Liver (tissue), 9 donors: Measurements from ENCODE around the gene BARX2. TPM values are rescaled to one million over a fixed set of nuclear protein-coding genes. Genes with fewer than 3 reads are reported as not detected.

ENCODE experiments used
- DNase-seq: peaks from one replicate; pipeline ENCODE4 v3.0.0-alpha.2; 2017; ENCODE audit warnings: low spot score
- H3K27ac ChIP-seq, 2 donors: one replicate each; pipeline ENCODE4 v1.7.0; 2013; ENCODE audit warnings: inconsistent platforms in 2 of 2, low read length in 2 of 2, control low read depth in 1 of 2, low read depth in 1 of 2, mild to moderate bottlenecking in 1 of 2
- H3K27me3 ChIP-seq, 4 donors: one replicate each; pipeline versions ENCODE4 v1.6.1 to v1.7.0; 2013; ENCODE audit warnings: low read length in 3 of 4, inconsistent platforms in 1 of 4, mild to moderate bottlenecking in 1 of 4, moderate library complexity in 1 of 4; ENCODE audit not compliant: control insufficient read depth in 4 of 4, insufficient read depth in 4 of 4
- H3K36me3 ChIP-seq, 4 donors: one replicate each; pipeline versions ENCODE4 v1.6.1 to v1.7.0; 2013; ENCODE audit warnings: low read length in 3 of 4, mild to moderate bottlenecking in 3 of 4, low read depth in 1 of 4, moderate library complexity in 1 of 4; ENCODE audit not compliant: control insufficient read depth in 4 of 4, insufficient read depth in 3 of 4
- H3K4me1 ChIP-seq, 4 donors: one replicate each; pipeline versions ENCODE4 v1.6.1 to v1.7.0; 2013; ENCODE audit warnings: low read length in 3 of 4, mild to moderate bottlenecking in 3 of 4, moderate library complexity in 1 of 4; ENCODE audit not compliant: control insufficient read depth in 4 of 4, insufficient read depth in 4 of 4
- H3K4me3 ChIP-seq, 3 donors: one replicate each; pipeline versions ENCODE4 v1.6.1 to v1.7.0; 2013; ENCODE audit warnings: low read length in 3 of 3, control low read depth in 1 of 3, low read depth in 1 of 3, mild to moderate bottlenecking in 1 of 3
- H3K9ac ChIP-seq, 2 donors: one replicate each; pipeline ENCODE4 v1.7.0; 2013; ENCODE audit warnings: low read length in 2 of 2, mild to moderate bottlenecking in 2 of 2, moderate library complexity in 2 of 2, control low read depth in 1 of 2, low read depth in 1 of 2
- H3K9me3 ChIP-seq, 4 donors: one replicate each; pipeline versions ENCODE4 v1.6.1 to v1.7.0; 2013; ENCODE audit warnings: low read length in 3 of 4; ENCODE audit not compliant: control insufficient read depth in 4 of 4
- EGR1 ChIP-seq, 2 donors: IDR thresholded peaks; 2 replicates each; pipeline ENCODE4 v1.6.1; 2016 to 2018; ENCODE audit warnings: antibody characterized with exemption in 2 of 2, low read depth in 2 of 2
- FOXA2 ChIP-seq: IDR thresholded peaks from 2 replicates; pipeline ENCODE4 v1.6.1; 2016; ENCODE audit warnings: antibody characterized with exemption
- GABPA ChIP-seq, 2 donors: IDR thresholded peaks in 1 of 2; conservative IDR thresholded peaks in 1 of 2; 2 replicates each; pipeline ENCODE4 v1.6.1; 2016; ENCODE audit warnings: antibody characterized with exemption in 2 of 2, mild to moderate bottlenecking in 1 of 2, moderate library complexity in 1 of 2
- HNF4A ChIP-seq, 2 donors: conservative IDR thresholded peaks; 2 replicates each; pipeline ENCODE4 v1.6.1; 2016; ENCODE audit warnings: antibody characterized with exemption in 2 of 2, mild to moderate bottlenecking in 2 of 2
- HNF4G ChIP-seq: IDR thresholded peaks from 2 replicates; pipeline ENCODE4 v1.6.1; 2016; ENCODE audit warnings: antibody characterized with exemption
- JUND ChIP-seq, 2 donors: IDR thresholded peaks; 2 replicates each; pipeline ENCODE4 v1.6.1; 2016; ENCODE audit warnings: antibody characterized with exemption in 2 of 2
- RAD21 ChIP-seq, 2 donors: IDR thresholded peaks; 2 replicates each; pipeline ENCODE4 v1.6.1; 2016; ENCODE audit warnings: antibody characterized with exemption in 2 of 2, mild to moderate bottlenecking in 2 of 2
- RXRA ChIP-seq, 2 donors: IDR thresholded peaks; 2 replicates each; pipeline ENCODE4 v1.6.1; 2017 to 2018; ENCODE audit warnings: antibody characterized with exemption in 2 of 2, mild to moderate bottlenecking in 1 of 2
- TAF1 ChIP-seq: conservative IDR thresholded peaks from 2 replicates; pipeline ENCODE4 v1.6.1; 2016; ENCODE audit warnings: antibody characterized with exemption, mild to moderate bottlenecking
- YY1 ChIP-seq: IDR thresholded peaks from 2 replicates; pipeline ENCODE4 v1.6.1; 2016; ENCODE audit warnings: antibody characterized with exemption, mild to moderate bottlenecking
- WGBS: extraction: QIAGEN DNeasy Blood & Tissue Kit; methylation state at CpG from one replicate; pipeline ENCODE4 v1.1.7; 2013; 5-methylcytosine and 5-hydroxymethylcytosine counted together
- polyA plus RNA-seq, 2 donors: library from polyadenylated mRNA; stranded (reverse) in 1 of 2; unstranded in 1 of 2; fragments of 200-250 nt in 1 of 2; fragments of >200 nt in 1 of 2; fragmentation: Nextera tagmentation in 1 of 2; extraction: Ambion mirVana in 1 of 2; gene quantifications; one replicate each; pipeline versions ENCODE4 v1.2.1 to v1.2.3, GENCODE V29; 2013 to 2015
- total RNA-seq, 2 donors: library from RNA; depleted of rRNA; stranded (reverse); fragments of >200 nt; gene quantifications; one replicate each; pipeline ENCODE4 v1.2.3, GENCODE V29; 2014
- TF ChIP-seq, protein P1 (sequence below): IDR thresholded peaks from 2 replicates; pipeline ENCODE4 v1.6.1; 2016; ENCODE audit warnings: antibody characterized with exemption
- TF ChIP-seq, protein P2 (sequence below): IDR thresholded peaks from 2 replicates; pipeline ENCODE4 v1.6.1; 2016; ENCODE audit warnings: antibody characterized with exemption
- TF ChIP-seq, protein P3 (sequence below): fragments of 150-350 bp; IDR thresholded peaks from 2 replicates; pipeline ENCODE4 v1.5.1; 2017; ENCODE audit warnings: improper control_type of control experiment, low read depth, low read length; ENCODE audit not compliant: missing input control
- TF ChIP-seq, protein P4 (sequence below): IDR thresholded peaks from 2 replicates; pipeline ENCODE4 v1.6.1; 2016; ENCODE audit warnings: antibody characterized with exemption, mild to moderate bottlenecking
- donor health status: healthy.
- donor health status: healthy.
- donor health status: healthy.
- donor health status: healthy.
- donor health status: healthy.

Gene BARX2
- total and polyA plus RNA-seq, 4 donors, result not detected

DNA sequence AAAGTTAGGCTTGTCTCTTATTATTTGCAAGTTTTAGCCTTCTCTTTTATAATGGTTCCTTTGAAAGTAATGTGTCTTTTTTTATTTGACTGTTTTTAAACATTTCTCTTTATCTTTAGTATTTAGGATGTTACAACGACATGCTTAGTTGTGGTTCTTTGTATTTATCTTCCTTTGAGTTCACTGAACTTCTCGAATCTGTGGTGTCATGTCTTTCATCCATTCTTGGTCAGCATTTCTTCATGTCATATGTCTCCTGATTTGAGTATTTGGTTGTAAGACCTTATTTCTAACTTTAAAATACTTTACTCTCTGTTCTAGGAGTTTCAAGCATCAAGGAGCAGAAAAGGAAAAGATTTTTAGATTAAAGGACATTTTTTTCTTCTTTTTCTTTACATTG, 15.9 kb upstream of the BARX2 start:
- WGBS, result 56% methylated on average over 2 of the region's 2 CpGs
- TF ChIP-seq TAF1 (no peak), YY1 (no peak), JUND (IDR thresholded peaks at IDR 0.05) (no peak), FOXA2 (no peak), HNF4G (no peak), RXRA (IDR thresholded peaks at IDR 0.05) (no peak), GABPA (IDR thresholded peaks at IDR 0.05 in 1 of 2, conservative IDR thresholded peaks at IDR 0.05 in 1 of 2) (no peak), HNF4A (conservative IDR thresholded peaks at IDR 0.05) (no peak), RAD21 (IDR thresholded peaks at IDR 0.05) (no peak), EGR1 (IDR thresholded peaks at IDR 0.05; ENCODE audit: low read depth in 2 of 2) (no peak)
- TF ChIP-seq, protein P1, sequence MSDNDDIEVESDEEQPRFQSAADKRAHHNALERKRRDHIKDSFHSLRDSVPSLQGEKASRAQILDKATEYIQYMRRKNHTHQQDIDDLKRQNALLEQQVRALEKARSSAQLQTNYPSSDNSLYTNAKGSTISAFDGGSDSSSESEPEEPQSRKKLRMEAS, result no peak
- TF ChIP-seq, protein P2, sequence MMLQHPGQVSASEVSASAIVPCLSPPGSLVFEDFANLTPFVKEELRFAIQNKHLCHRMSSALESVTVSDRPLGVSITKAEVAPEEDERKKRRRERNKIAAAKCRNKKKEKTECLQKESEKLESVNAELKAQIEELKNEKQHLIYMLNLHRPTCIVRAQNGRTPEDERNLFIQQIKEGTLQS, result no peak
- Histone ChIP-seq H3K4me1 (peaks cover 0 to 8% (median 2%) of the 10 kb centered on the region in 4 donors), H3K27ac (no peak overlapping the region), H3K36me3 (no peaks in the 10 kb centered on the region), H3K9ac (no peak overlapping the region), H3K4me3 (no peak overlapping the region), H3K27me3 (peaks cover 0 to 13% (median 0%) of the 10 kb centered on the region in 4 donors), H3K9me3 (peaks cover 0 to 9% (median 0%) of the 10 kb centered on the region in 4 donors)
- DNase-seq, result no peak

DNA sequence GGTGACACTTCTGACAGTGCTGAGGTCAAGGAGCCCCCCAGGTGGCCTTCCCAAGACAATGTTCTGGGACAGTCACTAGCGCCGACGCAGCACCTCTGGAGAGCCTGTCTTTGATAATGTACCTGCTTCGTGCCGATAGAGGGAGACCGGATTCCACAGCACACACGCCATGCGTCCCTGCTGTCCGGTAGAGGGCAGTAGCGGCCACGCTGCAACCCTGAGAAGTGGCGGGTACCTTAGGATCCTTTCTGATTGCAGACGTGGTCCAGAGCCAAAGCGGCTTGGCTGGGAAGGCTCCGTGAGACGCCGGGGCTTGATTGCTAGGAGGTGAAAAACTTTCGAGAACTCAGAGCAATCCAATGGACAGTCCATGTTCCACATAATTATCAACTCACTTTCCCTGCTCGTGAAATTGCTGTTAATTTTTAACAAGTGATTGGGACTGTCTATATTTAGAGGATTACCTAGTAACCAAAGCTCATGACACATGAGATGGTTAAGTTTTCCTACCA, 11.4 kb upstream of the BARX2 start:
- H3K27me3 ChIP-seq, result peaks cover 0 to 23% (median under 1%) of the 10 kb centered on the region in 4 donors
- H3K9me3 ChIP-seq, result peaks cover 0 to 7% (median 0%) of the 10 kb centered on the region in 4 donors
- H3K9ac ChIP-seq, result no peak overlapping the region
- H3K27ac ChIP-seq, result no peak overlapping the region
- no peaks in the 10 kb centered on the region for H3K36me3 ChIP-seq
- no peak for TF ChIP-seq HNF4A (conservative IDR thresholded peaks at IDR 0.05)
- TF ChIP-seq RAD21 (IDR thresholded peaks at IDR 0.05), result peak; percentile 97 to 98
- TF ChIP-seq YY1, result peak; percentile 32
- TF ChIP-seq, protein P3, sequence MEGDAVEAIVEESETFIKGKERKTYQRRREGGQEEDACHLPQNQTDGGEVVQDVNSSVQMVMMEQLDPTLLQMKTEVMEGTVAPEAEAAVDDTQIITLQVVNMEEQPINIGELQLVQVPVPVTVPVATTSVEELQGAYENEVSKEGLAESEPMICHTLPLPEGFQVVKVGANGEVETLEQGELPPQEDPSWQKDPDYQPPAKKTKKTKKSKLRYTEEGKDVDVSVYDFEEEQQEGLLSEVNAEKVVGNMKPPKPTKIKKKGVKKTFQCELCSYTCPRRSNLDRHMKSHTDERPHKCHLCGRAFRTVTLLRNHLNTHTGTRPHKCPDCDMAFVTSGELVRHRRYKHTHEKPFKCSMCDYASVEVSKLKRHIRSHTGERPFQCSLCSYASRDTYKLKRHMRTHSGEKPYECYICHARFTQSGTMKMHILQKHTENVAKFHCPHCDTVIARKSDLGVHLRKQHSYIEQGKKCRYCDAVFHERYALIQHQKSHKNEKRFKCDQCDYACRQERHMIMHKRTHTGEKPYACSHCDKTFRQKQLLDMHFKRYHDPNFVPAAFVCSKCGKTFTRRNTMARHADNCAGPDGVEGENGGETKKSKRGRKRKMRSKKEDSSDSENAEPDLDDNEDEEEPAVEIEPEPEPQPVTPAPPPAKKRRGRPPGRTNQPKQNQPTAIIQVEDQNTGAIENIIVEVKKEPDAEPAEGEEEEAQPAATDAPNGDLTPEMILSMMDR, result peak; percentile 100
- TF ChIP-seq, protein P1, result peak; percentile 4
- peak in 1 of 2 donors; percentile 42 for TF ChIP-seq RXRA (IDR thresholded peaks at IDR 0.05)
- TF ChIP-seq, protein P4, sequence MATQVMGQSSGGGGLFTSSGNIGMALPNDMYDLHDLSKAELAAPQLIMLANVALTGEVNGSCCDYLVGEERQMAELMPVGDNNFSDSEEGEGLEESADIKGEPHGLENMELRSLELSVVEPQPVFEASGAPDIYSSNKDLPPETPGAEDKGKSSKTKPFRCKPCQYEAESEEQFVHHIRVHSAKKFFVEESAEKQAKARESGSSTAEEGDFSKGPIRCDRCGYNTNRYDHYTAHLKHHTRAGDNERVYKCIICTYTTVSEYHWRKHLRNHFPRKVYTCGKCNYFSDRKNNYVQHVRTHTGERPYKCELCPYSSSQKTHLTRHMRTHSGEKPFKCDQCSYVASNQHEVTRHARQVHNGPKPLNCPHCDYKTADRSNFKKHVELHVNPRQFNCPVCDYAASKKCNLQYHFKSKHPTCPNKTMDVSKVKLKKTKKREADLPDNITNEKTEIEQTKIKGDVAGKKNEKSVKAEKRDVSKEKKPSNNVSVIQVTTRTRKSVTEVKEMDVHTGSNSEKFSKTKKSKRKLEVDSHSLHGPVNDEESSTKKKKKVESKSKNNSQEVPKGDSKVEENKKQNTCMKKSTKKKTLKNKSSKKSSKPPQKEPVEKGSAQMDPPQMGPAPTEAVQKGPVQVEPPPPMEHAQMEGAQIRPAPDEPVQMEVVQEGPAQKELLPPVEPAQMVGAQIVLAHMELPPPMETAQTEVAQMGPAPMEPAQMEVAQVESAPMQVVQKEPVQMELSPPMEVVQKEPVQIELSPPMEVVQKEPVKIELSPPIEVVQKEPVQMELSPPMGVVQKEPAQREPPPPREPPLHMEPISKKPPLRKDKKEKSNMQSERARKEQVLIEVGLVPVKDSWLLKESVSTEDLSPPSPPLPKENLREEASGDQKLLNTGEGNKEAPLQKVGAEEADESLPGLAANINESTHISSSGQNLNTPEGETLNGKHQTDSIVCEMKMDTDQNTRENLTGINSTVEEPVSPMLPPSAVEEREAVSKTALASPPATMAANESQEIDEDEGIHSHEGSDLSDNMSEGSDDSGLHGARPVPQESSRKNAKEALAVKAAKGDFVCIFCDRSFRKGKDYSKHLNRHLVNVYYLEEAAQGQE, result no peak
- TF ChIP-seq, protein P2, result peak; percentile 26
- H3K4me3 ChIP-seq, result peak overlapping the region in 2 of 3 donors; percentile 28 to 51
- peaks cover 0 to 8% (median 2%) of the 10 kb centered on the region in 4 donors for H3K4me1 ChIP-seq
- DNase-seq, result peak; percentile 76
- WGBS, result under 1% methylated on average over 19 of the region's 19 CpGs
